ENCODE measurements around the gene ACER2. TPM values are rescaled to one million over a fixed set of nuclear protein-coding genes. Genes with fewer than 3 reads are reported as not detected.
"Not testable (repeated sequence)": the region's sequence is repeated elsewhere in the genome, so short reads cannot be mapped to it uniquely, and the experiment has no call there.

ACER2 gene
- total RNA-seq, 4 donors from 2014 or later, result 1.8 to 4.1 (median 2.6) TPM

DNA sequence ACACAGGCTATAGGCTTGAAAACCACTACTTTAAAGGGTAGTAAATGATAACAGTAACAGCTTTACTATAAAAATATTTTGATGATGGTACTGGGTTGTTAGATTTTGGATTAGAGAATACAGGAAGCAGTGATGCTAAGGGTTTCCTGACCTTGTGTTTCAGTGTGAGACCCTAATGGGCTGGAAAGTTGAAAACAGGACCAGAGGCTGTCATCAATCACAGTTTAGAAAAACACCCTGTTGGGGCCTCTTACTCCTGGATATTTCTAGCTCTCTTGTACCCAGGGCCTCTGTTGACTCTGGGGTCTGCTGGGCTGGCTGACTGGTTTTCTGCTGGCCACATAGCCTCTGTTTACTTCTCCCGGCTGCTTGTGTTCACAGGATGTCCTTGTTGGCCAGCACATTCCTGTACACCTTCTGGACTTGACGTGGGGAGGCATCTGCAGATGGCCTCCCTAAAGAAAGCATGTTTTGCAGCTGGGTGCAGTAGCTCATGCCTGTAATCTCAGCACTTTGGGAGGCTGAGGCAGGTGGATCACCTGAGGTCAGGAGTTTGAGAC, 21.5 kb downstream of the ACER2 start:
- no peak for TF ChIP-seq POLR2AphosphoS5 (IDR thresholded peaks at IDR 0.05)
- TF ChIP-seq POLR2A (IDR thresholded peaks at IDR 0.05; ENCODE audit: low read depth), result no peak
- TF ChIP-seq, protein P1, sequence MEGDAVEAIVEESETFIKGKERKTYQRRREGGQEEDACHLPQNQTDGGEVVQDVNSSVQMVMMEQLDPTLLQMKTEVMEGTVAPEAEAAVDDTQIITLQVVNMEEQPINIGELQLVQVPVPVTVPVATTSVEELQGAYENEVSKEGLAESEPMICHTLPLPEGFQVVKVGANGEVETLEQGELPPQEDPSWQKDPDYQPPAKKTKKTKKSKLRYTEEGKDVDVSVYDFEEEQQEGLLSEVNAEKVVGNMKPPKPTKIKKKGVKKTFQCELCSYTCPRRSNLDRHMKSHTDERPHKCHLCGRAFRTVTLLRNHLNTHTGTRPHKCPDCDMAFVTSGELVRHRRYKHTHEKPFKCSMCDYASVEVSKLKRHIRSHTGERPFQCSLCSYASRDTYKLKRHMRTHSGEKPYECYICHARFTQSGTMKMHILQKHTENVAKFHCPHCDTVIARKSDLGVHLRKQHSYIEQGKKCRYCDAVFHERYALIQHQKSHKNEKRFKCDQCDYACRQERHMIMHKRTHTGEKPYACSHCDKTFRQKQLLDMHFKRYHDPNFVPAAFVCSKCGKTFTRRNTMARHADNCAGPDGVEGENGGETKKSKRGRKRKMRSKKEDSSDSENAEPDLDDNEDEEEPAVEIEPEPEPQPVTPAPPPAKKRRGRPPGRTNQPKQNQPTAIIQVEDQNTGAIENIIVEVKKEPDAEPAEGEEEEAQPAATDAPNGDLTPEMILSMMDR (IDR thresholded peaks at IDR 0.05), result no peak
- TF ChIP-seq EP300 (IDR thresholded peaks at IDR 0.05), result no peak
- no peak overlapping the region for H3K4me3 ChIP-seq
- H3K27ac ChIP-seq (replicated peaks in 1 of 4), result peak overlapping the region in 3 of 4 donors; percentile 19 to 61 (median 29)
- DNase-seq (ENCODE audit: extremely low spot score), result no peak
- WGBS, result 82% methylated on average over 2 of the region's 2 CpGs
- peaks cover 18 to 22% (median 19%) of the 10 kb centered on the region in 4 donors for H3K4me1 ChIP-seq
- H3K9me3 ChIP-seq, result no peaks in the 10 kb centered on the region
- intact Hi-C loops (cut with DNase I), result no loop called here
- peaks cover 0 to 23% (median 14%) of the 10 kb centered on the region in 4 donors for H3K36me3 ChIP-seq
- no peaks in the 10 kb centered on the region for H3K27me3 ChIP-seq

DNA sequence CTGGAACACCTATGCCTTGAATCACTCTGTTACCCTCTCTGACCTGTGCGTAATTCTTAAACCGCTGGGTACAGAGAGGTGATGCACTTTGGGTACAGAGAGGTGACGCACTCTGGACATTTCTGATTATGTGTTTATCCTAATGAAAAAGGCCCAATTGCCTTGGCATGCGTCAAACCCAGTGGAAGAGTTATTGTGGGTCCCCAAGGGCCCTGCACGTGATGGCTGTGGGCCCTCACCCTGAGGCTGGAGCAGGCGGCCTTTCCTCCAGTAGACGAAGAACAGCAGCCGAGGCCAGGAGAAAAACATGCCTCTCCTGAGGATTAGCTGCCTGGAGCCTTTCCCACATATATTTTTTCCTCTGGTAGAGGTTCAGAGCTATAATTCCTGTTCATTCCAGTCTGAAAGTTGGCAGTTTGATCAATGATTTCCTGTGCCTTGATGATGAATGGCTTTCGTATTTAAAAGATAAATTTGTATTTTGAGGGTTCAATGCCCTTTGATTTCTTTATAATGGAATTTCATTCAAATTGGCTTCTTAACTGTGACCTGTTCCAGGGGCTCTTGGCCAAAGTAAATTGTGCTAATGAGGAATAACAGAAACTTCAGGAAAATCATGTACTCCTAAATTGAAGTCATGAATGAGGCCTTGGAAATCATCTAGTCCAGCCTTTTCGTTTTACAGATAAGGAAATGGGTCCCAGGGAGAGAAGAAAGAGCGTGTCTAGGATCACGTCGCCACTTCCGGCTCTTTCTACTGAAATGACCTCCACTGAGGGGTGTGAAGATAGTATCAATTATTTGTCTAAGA, 22.8 kb downstream of the ACER2 start:
- DNase-seq (ENCODE audit: extremely low spot score), result no peak
- intact Hi-C loops (cut with DNase I), result no loop called here
- H3K27me3 ChIP-seq, result no peaks in the 10 kb centered on the region
- peaks cover 0 to 17% (median 11%) of the 10 kb centered on the region in 4 donors for H3K36me3 ChIP-seq
- 63% methylated on average over 11 of the region's 14 CpGs for WGBS
- no peak overlapping the region for H3K4me3 ChIP-seq
- TF ChIP-seq POLR2AphosphoS5 (IDR thresholded peaks at IDR 0.05) (peak; percentile 15 to 60), EP300 (IDR thresholded peaks at IDR 0.05) (no peak)
- TF ChIP-seq, protein P1 (IDR thresholded peaks at IDR 0.05), result no peak
- H3K4me1 ChIP-seq, result peaks cover 18 to 22% (median 19%) of the 10 kb centered on the region in 4 donors
- H3K27ac ChIP-seq (replicated peaks in 1 of 4), result peak overlapping the region; percentile 29 to 61 (median 46)
- H3K9me3 ChIP-seq, result no peaks in the 10 kb centered on the region

DNA sequence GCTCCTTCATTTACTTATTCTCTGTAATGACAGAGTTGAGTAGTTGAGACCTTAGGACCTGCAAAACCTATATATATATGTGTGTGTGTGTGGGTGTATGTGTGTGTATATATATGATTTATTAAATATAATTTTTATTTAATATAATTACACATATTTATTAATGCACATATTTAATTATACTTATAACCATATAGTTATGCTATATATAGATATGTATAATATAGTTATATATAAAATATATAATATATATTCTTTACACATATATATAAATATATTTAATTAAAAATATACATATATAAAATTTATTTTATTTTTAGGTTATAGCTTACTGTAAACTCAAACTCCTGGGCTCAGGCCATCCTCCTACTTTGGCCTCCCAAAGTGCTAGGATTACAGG, 23.7 kb downstream of the ACER2 start:
- no peak for DNase-seq (ENCODE audit: extremely low spot score)
- no peak for TF ChIP-seq POLR2AphosphoS5 (IDR thresholded peaks at IDR 0.05)
- TF ChIP-seq, protein P1 (IDR thresholded peaks at IDR 0.05), result no peak
- TF ChIP-seq EP300 (IDR thresholded peaks at IDR 0.05), result no peak
- TF ChIP-seq POLR2A (IDR thresholded peaks at IDR 0.05; ENCODE audit: low read depth), result no peak
- peaks cover 18 to 22% (median 19%) of the 10 kb centered on the region in 4 donors for H3K4me1 ChIP-seq
- H3K27ac ChIP-seq (replicated peaks in 1 of 4), result no peak overlapping the region
- H3K9me3 ChIP-seq, result no peaks in the 10 kb centered on the region
- H3K36me3 ChIP-seq, result peaks cover 0 to 24% (median 7%) of the 10 kb centered on the region in 4 donors
- H3K4me3 ChIP-seq, result no peak overlapping the region
- intact Hi-C loops (cut with DNase I), result no loop called here
- H3K27me3 ChIP-seq, result no peaks in the 10 kb centered on the region

DNA sequence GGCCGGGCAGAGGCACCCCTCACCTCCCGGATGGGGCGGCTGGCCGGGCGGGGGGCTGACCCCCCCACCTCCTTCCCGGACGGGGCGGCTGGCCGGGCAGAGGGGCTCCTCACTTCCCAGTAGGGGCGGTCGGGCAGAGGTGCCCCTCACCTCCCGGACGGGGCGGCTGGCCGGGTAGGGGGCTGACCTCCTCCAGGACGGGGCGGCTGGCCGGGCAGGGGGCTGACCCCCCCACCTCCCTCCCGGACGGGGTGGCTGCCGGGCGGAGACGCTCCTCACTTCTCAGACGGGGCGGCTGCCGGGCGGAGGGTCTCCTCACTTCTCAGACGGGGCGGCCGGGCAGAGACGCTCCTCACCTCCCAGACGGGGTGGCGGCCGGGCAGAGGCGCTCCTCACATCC, 24.9 kb downstream of the ACER2 start:
- Histone ChIP-seq H3K36me3 (peaks cover 0 to 20% (median 10%) of the 10 kb centered on the region in 4 donors), H3K4me1 (peaks cover 18 to 22% (median 19%) of the 10 kb centered on the region in 4 donors)
- H3K27me3 ChIP-seq; H3K27ac ChIP-seq (replicated peaks in 1 of 4); H3K4me3 ChIP-seq; intact Hi-C loops (cut with DNase I); DNase-seq (ENCODE audit: extremely low spot score); H3K9me3 ChIP-seq: not testable (repeated sequence)
- WGBS, result 100% methylated on average over 2 of the region's 35 CpGs

DNA sequence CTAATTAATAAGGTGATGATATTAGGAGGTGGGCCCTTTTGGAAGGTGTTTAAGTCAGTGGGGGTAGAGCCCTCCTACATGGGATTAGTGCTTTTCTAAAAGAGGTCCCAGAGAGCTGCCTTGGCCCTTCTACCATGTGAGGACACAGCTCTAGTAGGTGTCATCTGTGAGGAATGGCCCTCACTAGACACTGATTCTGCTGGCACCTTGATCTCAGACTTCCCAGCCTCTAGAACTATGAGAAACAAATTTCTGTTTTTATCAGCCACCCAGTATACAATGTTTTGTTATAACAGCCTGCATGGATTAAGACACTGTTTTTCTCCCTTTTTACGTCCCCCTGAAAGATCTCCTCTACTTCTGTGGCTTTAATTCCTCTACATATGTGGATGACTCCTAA, 31.6 kb downstream of the ACER2 start:
- H3K36me3 ChIP-seq, result peaks cover 0 to 24% (median 10%) of the 10 kb centered on the region in 4 donors
- intact Hi-C loops (cut with DNase I), result no loop called here
- H3K27ac ChIP-seq (replicated peaks in 1 of 4), result no peak overlapping the region
- TF ChIP-seq EP300 (IDR thresholded peaks at IDR 0.05), result no peak
- TF ChIP-seq, protein P1 (IDR thresholded peaks at IDR 0.05), result no peak
- TF ChIP-seq POLR2A (IDR thresholded peaks at IDR 0.05; ENCODE audit: low read depth), result no peak
- no peak for TF ChIP-seq POLR2AphosphoS5 (IDR thresholded peaks at IDR 0.05)
- no peaks in the 10 kb centered on the region for H3K9me3 ChIP-seq
- no peaks in the 10 kb centered on the region for H3K27me3 ChIP-seq
- H3K4me1 ChIP-seq, result peaks cover 0 to 3% (median 0%) of the 10 kb centered on the region in 4 donors
- no peak overlapping the region for H3K4me3 ChIP-seq
- DNase-seq (ENCODE audit: extremely low spot score), result no peak
- WGBS, result 97% methylated on average over 1 of the region's 1 CpG

Measured in esophagus muscularis mucosa (tissue), 4 donors.